ENCODE results near the gene MAPKBP1. TPM values are rescaled to one million over a fixed set of nuclear protein-coding genes. Genes with fewer than 3 reads are reported as not detected.
"Not testable (repeated sequence)": the region's sequence is repeated elsewhere in the genome, so short reads cannot be mapped to it uniquely, and the experiment has no call there.

The MAPKBP1 gene, protein sequence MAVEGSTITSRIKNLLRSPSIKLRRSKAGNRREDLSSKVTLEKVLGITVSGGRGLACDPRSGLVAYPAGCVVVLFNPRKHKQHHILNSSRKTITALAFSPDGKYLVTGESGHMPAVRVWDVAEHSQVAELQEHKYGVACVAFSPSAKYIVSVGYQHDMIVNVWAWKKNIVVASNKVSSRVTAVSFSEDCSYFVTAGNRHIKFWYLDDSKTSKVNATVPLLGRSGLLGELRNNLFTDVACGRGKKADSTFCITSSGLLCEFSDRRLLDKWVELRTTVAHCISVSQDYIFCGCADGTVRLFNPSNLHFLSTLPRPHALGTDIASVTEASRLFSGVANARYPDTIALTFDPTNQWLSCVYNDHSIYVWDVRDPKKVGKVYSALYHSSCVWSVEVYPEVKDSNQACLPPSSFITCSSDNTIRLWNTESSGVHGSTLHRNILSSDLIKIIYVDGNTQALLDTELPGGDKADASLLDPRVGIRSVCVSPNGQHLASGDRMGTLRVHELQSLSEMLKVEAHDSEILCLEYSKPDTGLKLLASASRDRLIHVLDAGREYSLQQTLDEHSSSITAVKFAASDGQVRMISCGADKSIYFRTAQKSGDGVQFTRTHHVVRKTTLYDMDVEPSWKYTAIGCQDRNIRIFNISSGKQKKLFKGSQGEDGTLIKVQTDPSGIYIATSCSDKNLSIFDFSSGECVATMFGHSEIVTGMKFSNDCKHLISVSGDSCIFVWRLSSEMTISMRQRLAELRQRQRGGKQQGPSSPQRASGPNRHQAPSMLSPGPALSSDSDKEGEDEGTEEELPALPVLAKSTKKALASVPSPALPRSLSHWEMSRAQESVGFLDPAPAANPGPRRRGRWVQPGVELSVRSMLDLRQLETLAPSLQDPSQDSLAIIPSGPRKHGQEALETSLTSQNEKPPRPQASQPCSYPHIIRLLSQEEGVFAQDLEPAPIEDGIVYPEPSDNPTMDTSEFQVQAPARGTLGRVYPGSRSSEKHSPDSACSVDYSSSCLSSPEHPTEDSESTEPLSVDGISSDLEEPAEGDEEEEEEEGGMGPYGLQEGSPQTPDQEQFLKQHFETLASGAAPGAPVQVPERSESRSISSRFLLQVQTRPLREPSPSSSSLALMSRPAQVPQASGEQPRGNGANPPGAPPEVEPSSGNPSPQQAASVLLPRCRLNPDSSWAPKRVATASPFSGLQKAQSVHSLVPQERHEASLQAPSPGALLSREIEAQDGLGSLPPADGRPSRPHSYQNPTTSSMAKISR (N-terminal part only)
- 10 to 100 TPM; 18.2 to 22.7 (median 20.5) TPM for polyA plus RNA-seq (ENCODE audit: insufficient read depth in 1 of 5, insufficient read length in 5 of 5, low replicate concordance in 1 of 5)
- long read RNA-seq, donor 1, partial matches to known transcripts, result 0 of 2 reads
- long read RNA-seq, donor 1, other reads (novel, unspliced or antisense), result 0 of 2 reads
- long read RNA-seq, donor 2, result 0 reads
- long read RNA-seq, donor 3, result 0 reads
- long read RNA-seq, donor 4, result 0 reads
- long read RNA-seq, donor 5, partial matches to known transcripts, result 0 of 1 reads
- long read RNA-seq, donor 5, other reads (novel, unspliced or antisense), result 0 of 1 reads
- long read RNA-seq, donor 6, full-length matches to known transcripts, result 3 of 3 reads
- long read RNA-seq, donor 6, partial matches to known transcripts, result 0 of 3 reads
- long read RNA-seq, donor 6, other reads (novel, unspliced or antisense), result 0 of 3 reads
- long read RNA-seq, donor 7, partial matches to known transcripts, result 0 of 1 reads
- long read RNA-seq, donor 7, other reads (novel, unspliced or antisense), result 0 of 1 reads
- long read RNA-seq, donor 8, partial matches to known transcripts, result 0 of 1 reads
- long read RNA-seq, donor 8, other reads (novel, unspliced or antisense), result 0 of 1 reads

DNA sequence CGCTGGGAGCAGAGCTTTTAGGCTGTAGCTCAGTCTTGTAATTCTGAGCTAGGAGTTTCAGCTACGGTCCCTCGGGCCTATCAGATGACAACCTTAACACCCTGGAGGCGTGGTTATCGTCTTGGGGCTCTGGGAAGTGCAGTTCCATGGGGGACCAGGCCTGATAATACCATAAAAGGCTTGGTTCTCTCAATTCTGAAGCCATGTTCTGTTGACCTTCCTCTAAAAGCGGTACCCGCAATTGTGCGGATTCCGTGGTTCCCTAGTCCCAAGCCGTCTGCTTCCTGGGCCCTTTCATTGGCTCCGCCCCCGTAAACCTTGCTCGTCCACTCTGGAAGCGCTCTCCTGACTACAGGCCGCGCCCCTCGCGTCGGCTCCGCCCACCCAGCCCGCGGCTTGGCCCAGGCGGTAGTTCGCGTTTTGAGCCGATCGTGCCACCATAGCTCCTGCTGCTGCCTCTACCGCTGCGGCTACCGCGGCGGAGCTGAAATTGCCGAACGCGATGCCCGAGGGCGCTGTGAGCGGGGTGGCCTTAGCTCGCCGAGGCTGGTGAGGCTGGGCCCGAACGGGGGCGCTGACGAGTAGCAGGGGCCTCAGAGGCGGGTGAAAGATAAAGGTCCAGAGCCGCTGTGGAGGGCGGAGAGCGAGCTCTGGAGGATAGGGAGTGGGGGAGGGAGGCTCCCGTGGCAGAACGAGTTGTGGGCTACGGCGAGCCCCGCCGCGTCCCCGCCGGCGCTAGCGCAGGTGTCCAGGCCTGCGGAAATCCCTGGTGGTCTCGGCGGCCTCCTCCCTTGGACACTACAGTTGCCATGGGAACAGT, at the start of gene MAPKBP1:
TSS of gene MAPKBP1 (plus strand) at position 423 of the 820 bp plus-strand sequence. CDS start 792 bp downstream, outside the sequence.
- peak; percentile 97 to 98 for DNase-seq

DNA sequence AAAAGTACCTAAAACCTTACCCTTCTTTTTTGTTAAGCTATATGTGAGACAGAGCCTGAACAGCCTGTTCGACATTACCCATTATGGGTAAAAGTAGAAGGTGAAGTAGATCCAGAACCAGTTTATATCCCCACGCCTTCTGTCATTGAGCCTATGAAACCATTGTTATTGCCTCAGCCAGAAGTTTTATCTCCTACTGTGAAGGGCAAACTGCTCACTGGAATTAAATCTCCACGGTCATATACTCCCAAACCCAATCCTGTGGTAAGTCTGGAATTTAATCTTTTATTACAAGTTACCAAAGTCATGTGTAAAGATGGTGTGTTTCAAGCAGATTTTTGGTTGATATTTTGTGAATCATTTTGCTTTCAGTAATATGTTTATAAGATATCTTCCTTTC, 47.1 kb upstream of the MAPKBP1 start:
- DNase-seq, result no peak

DNA sequence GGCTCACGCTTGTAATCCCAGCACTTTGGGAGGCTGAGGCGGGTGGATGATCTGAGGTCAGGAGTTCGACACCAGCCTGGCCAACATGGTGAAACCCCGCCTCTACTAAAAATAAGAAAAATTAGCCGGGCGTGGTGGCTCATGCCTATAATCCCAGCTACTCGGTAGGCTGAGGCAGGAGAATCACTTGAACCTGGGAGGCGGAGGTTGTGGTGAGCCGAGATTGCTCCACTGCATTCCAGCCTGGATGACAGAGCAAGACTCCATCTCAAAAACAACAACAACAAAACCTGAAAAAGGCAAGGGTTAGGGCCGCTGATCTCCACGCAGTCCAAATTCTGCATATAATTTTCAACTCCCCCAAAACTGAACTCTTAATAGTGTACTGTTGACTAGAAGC, 46.2 kb upstream of the MAPKBP1 start:
- not testable (repeated sequence) for DNase-seq

DNA sequence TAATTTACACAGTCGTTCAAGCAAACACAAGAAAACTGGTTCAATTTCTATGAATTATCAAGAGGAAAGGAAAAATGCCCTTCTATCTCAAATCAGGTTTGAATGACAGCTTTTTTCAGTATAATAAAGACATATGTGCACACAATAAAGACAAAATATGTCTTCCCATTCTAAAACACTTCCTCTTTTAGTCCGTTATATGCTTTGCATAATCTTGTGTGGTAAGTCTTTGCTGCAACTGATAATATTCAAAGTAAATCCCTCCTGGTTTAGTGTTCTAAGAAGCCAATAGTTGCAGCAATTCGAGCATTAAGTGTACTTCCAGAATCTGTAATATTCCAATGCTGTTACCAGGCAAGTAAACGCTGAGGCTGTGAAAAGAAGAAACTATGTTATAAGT, 43.7 kb upstream of the MAPKBP1 start:
- no peak for DNase-seq

DNA sequence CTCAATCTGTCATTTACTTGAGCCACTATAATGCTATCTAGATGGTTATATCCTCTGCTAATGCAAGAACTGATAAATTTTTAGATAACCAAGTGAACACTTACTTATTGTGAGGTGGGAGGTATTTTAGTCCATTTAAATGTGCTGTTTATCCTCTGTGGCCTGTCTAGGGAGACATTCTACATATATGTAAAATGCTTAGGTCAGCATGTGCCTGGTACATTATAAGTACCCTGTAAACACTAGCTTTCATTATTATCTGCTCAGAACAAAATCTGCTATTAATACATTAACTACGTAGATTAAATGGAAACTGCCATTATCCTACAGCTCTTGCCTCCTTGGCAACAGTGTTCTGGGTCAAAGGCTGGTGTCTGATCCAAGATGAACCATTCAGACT, 41.8 kb upstream of the MAPKBP1 start:
- no peak for DNase-seq

DNA sequence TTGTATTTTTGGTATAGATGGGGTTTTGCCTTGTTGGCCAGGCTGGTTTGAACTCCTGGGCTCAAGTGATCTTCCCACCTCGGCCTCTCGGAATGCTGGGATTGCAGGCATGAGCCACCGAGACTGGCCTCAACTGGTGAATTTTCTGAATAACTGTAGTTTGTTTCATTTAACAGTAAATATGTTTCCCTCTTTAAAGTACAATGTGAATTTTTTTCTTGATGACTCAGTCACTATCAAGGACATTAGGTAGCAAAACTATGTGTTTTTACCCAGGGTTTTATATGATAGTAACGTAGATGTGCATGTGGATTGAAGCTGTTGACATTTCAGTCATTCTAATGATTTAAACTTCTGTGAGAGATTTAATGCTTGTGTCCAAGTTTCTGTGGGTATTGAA, 40.2 kb upstream of the MAPKBP1 start:
- DNase-seq, result no peak

DNA sequence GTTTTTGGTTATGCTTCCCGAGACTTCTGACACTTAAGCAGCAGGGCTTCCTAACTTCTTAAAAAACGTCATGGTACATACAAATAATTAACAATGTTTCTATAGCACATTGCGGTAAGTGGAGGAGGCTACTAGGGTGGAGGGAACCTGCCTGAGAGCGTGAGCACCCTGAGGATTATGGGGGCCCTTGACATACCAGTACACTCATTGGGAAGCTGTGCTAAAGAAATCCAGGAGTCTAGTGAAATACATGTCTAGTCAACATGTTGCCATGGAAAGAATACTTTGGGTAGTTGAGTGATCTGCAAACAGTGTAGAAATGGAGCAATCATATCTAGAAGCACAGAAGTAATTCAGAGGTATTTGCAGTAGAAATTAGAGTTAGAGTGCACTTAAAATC, 39.2 kb upstream of the MAPKBP1 start:
- peak; percentile 10 to 39 for DNase-seq

DNA sequence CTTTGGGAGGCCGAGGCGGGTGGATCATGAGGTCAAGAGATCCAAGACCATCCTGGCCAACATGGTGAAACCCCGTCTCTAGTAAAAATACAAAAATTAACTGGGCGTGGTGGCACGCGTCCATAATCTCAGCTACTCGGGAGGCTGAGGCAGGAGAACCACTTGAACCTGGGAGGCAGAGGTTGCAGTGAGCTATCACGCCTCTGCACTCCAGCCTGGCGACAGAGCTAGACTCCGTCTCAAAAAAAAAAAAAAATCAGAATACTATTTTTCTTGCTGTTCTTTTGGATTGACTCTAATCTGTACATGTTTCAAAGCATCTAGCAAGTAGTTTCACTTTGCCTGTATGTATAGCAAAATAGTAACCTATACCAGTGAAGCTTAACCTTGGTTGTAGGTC, 38.8 kb upstream of the MAPKBP1 start:
- not testable (repeated sequence) for DNase-seq

DNA sequence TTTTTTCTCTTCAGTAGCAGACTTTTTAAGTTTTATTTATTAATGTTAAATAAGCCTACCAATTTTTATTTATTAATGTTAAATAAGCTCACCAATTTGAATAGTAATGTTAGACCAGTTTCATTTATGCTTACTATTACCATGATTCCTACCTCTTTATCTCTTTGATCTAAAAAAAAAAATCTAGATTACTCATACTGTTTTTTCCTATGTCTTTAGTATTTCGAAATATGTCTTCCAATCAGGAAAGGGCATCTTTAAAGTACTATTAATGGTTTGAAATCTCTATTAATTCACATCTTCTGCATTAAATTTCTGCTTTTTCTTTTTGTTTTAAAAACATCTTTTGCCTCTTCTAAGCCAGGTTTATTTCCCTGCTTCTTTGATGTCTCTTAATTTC, 27.5 kb upstream of the MAPKBP1 start:
- no peak for DNase-seq

DNA sequence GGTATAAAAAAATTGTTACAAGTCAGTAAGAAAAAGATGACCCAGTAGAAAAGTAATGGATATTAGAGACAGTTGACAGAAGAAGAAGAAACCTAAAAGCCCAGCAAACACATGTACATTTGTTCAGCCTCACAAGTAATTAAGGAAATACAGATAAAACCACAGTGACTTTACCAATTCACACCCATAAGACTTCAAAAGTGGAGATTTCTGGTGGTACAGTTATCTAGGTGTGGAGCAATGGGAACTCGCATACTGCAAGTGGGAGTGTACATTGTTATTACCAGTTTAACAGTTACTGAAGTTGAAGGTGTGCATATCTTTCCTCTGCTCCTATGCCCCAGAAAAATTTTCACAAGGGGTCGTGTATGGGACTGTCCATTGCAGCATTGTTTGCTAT, 18.1 kb upstream of the MAPKBP1 start:
- no peak for DNase-seq

DNA sequence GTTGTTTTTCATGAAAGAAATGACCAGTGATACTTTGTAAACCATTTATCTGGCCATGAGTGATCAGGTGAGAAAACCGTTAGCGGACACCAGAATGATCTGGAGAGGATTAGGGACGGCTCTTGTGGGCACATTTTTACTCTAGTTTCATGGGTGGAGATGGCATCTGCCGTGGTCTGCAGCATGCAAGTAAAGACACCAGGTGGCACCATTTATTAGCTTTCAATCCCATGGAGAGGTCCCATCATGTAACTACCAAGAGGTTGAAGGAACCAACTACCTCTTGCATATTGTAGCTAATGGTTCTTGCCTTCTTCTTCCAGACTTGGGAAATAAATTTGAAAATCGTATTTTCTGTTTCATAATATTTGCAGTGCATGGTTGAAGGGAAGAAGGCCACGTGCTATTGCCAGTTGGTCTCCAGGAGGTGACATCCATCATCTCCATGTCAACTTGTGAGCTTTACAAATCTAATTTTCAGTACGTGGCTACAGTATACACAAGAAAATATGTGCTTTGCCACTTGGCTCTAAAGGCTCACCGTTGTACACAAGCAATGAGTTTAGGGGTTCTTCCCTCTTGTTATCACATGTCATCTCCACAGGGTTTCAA, 1.5 kb upstream of the MAPKBP1 start:
- peak; percentile 31 to 44 for DNase-seq

DNA sequence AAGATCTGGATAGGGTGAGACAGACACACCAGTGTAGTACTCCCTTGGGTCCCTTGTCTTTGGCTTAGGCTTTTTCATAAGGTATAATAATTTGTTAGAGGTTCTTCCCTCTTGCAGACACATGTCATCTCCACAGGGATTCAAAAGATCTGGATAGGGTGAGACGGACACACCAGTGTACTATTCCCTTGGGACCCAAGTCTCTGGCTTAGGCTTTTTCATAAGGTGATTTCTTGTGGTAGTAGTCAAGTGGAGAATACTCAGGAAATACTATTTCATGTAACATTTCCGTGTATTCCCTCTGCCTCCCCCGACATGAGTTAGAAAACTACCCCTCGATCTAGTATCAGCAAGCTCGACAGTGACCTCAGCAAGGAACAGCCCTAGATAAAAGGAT, 954 bp upstream of the MAPKBP1 start:
- DNase-seq, result no peak

DNA sequence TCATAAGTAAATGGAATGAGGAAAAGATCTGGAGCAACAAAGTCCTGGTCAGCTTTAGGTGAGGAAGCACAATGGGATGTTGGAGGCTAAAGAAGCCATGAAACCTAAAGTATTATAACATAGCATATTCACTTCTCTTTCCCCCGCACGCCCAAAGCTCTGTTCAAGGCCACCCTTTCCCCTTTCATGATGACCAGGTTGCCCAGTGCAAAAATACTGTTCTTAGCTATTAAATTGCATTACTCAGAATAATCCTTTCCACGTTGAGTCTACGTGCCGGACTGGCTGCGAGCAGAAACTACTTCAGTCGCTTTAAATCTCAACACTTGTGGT, 589 bp upstream of the MAPKBP1 start:
- DNase-seq, result no peak

DNA sequence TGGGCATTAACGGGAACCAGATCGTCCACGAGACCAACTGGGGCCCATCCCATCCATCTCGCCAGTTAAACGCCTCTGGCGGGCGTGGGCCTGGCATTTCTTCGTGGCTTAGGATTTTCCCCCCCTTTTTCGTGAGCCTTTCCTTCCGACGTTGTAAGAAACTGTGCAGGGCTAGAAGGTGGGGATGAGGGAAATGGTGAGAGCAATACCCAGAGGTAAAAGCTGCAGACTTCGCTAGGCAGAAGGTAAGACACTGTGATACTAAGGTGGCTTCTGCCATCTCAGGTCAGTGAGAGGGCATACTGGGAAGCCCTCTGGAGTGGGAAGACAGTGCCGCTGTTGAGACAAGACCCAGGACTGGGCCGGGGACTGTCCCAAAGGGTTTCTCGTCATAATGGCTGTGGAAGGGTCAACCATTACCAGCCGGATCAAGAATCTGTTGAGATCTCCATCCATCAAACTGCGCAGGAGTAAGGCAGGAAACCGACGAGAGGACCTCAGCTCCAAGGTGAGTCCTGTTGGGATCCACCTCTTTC, 666 bp downstream of the MAPKBP1 start:
- no peak for DNase-seq

DNA sequence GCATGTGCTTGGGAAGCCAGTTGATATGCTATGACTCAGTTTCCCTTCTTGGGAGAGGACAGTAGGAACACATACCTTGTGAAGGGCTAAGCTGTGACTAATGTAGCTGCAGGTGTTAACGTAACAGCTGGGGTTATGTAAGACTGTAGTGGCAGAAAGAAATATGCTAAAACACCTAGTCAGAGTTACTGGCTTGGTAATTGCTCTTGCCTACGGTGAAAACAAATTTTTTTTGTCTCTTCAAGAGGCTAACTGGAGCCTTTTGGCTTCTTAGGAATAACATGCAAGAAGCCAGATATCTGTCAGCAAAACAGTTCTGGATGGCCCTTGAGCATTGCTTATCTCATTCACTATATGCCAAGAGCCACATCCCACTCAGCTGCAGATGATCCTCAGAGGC, 1.4 kb downstream of the MAPKBP1 start:
- no peak for DNase-seq

DNA sequence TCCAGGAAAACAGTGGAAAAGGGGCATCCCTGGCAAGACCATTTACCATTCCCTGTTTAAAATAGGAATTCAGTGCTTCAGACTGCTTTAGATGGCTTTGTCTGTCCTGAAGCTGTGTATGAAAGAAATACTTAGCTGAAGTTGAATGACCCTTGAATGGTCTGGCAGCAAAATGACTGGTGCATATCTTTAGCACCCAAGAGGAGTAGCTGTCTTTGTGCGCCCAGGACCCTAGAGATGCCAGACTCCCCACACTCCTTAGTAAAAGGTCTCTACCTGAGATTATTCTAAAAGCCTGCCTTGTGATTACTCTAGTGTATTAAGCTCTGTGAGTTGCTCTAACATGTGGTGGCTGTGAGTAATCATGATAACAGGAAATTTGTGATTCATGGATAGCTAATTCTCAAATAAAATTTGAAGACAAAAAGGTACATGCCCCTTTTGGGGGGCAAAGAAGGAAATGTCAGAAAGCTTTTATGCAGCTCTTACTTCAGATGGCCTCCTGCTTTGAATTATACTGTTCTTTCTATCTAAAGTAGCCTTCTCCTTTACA, 3.2 kb downstream of the MAPKBP1 start:
- no peak for DNase-seq

DNA sequence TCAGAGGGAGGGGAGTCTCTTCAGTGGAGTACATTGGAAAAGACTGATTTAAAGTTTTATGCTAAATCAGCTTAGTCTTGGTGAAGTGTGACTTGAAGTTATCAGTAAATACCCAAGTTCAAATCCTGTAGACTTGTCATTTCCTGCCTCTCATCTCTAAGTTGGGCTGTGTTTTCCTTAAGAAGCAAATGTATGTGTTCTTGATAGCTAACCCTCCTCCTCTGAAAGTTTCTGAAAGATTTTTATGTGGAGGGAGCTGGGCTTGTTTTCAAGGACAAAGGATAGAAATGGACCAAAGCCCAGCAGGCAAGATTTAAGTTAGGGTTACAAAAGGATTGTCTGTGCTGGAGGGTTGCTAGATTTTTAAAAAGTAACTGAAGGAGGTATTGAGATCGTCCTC, 4.2 kb downstream of the MAPKBP1 start:
- DNase-seq, result no peak

DNA sequence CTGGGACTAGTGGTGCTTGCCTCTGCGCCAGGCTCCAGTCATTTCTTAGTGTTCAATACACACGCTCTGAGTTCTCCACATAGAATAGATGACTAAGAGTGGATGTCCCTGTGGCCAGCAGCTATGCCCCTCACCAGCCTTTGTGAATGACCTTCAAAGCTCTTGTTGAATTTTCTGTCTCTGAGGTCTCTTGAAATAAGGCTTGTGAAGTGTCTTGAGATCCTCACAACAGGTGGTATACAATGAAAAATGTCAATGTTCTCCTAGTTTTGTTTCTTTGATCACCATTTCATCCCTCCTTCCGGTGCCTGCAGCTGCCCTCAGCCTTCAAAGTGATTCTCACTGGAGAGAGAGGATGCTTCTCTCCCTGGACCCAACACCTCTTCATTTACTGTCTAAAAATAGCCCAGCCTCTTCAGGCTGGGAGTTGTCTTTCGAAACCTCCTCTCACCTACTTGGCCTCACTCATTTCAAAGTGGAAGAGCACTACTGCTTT, 5.4 kb downstream of the MAPKBP1 start:
- DNase-seq, result no peak

DNA sequence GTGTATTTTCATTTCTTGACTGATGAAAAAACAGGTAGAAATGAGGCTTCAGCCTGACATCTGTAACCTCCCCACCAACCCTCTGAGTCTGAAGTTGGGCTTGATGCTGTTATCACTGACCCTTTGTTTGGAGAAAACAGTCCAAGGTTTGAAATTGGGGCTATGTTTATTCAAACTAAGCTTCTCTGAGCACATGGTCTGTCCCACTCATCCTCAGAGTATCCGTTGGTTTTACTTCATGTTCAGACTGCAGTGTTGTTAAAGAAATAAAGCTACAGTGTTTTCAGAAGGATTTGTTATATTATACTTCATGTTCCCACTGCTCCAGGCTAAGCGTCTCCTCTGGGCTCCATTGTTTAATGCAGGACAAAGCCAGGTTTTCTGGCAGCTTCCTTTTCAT, 6.0 kb downstream of the MAPKBP1 start:
- DNase-seq, result no peak
